SU-DHL-6 (cell line): ENCODE results near the gene PRLHR.

ENCODE experiments used
- H2AFZ ChIP-seq: fragments of 200-600 bp; sonication (generic); 2 replicates; pipeline ENCODE4 v1.6.1; 2014; ENCODE audit warnings: low read depth, mild to moderate bottlenecking, moderate library complexity, mixed read lengths, antibody characterized with exemption, low read length; ENCODE audit not compliant: severe bottlenecking
- H3F3A ChIP-seq: fragments of 200-600 bp; shearing (Covaris generic); 2 replicates; pipeline ENCODE4 v1.6.0; 2016; ENCODE audit warnings: antibody characterized with exemption, mild to moderate bottlenecking; ENCODE audit not compliant: insufficient read depth
- H3K27ac ChIP-seq: fragments of 200-600 bp; sonication (generic); 2 replicates; pipeline ENCODE4 v1.5.1; 2016; ENCODE audit warnings: low read depth, mild to moderate bottlenecking, low read length, moderate library complexity, mixed read lengths
- H3K27me3 ChIP-seq: fragments of 200-600 bp; sonication (generic), shearing (Covaris generic); 2 replicates; pipeline ENCODE4 v1.6.0; 2014; ENCODE audit warnings: mild to moderate bottlenecking, low read length
- H3K36me3 ChIP-seq: fragments of 200-600 bp; sonication (generic); 2 replicates; pipeline ENCODE4 v1.6.1; 2014; ENCODE audit warnings: mild to moderate bottlenecking, low read length, mixed read lengths
- H3K4me2 ChIP-seq: fragments of 300-600, 200-600 bp; shearing (Covaris generic), sonication (generic); 2 replicates; pipeline ENCODE4 v1.6.0; 2014; ENCODE audit warnings: low read length, low read depth, mild to moderate bottlenecking; ENCODE audit not compliant: poor library complexity, severe bottlenecking
- H3K4me3 ChIP-seq: fragments of 200-600 bp; sonication (generic); 2 replicates; pipeline ENCODE4 v1.5.1; 2014; ENCODE audit warnings: antibody characterized with exemption, low read length, mild to moderate bottlenecking, mixed read lengths; ENCODE audit not compliant: insufficient read depth, poor library complexity, severe bottlenecking
- H3K79me2 ChIP-seq: fragments of 200-600 bp; sonication (generic); 2 replicates; pipeline ENCODE4 v1.6.1; 2014; ENCODE audit warnings: mild to moderate bottlenecking, low read length, moderate library complexity; ENCODE audit not compliant: insufficient read depth
- H3K9ac ChIP-seq: fragments of 200-600 bp; sonication (generic); 2 replicates; pipeline ENCODE4 v1.7.0; 2014; ENCODE audit warnings: mild to moderate bottlenecking, low read length
- H3K9me2 ChIP-seq: fragments of 200-600 bp; sonication (generic); replicated peaks from 2 replicates; pipeline ENCODE4 v1.6.1; 2014; ENCODE audit warnings: low read length; ENCODE audit not compliant: insufficient read depth
- H3K9me3 ChIP-seq: fragments of 200-600 bp; sonication (generic); 2 replicates; pipeline ENCODE4 v1.6.1; 2014; ENCODE audit warnings: low read length, mixed read lengths; ENCODE audit not compliant: insufficient read depth
- H4K20me1 ChIP-seq: fragments of 200-600 bp; sonication (generic); 2 replicates; pipeline ENCODE4 v1.6.1; 2014; ENCODE audit warnings: low read depth, mild to moderate bottlenecking, antibody characterized with exemption, low read length, moderate library complexity, mixed read lengths
- CTCF ChIP-seq: fragments of 200-600 bp; sonication (generic); IDR thresholded peaks from one replicate; pipeline ENCODE4 v1.5.1; 2017; ENCODE audit warnings: antibody characterized with exemption, mild to moderate bottlenecking, low read length, moderate library complexity; ENCODE audit not compliant: insufficient read depth, poor library complexity, severe bottlenecking
- EZH2phosphoT487 ChIP-seq: fragments of 200-600 bp; sonication (generic), shearing (Covaris generic); conservative IDR thresholded peaks from 2 replicates; pipeline ENCODE4 v1.6.1; 2018; ENCODE audit warnings: mild to moderate bottlenecking, antibody characterized with exemption, low read length, moderate library complexity, mixed read lengths

The PRLHR gene

GRCh38 chr10:118545381-118545780 lies 50.1 kb downstream of the PRLHR start:
- no peaks in the 10 kb centered on the region for H3K9me3 ChIP-seq
- no peak overlapping the region for H3K9ac ChIP-seq
- H3K4me3 ChIP-seq: no peak overlapping the region
- H4K20me1 ChIP-seq: no peaks in the 10 kb centered on the region
- TF ChIP-seq CTCF: no peak
- TF ChIP-seq EZH2phosphoT487: no peak
- no peak overlapping the region for H2AFZ ChIP-seq
- no peaks in the 10 kb centered on the region for H3K27me3 ChIP-seq
- H3K9me2 ChIP-seq: no peaks in the 10 kb centered on the region
- no peaks in the 10 kb centered on the region for H3K36me3 ChIP-seq
- H3K79me2 ChIP-seq: no peaks in the 10 kb centered on the region
- no peak overlapping the region for H3K4me2 ChIP-seq
- no peaks in the 10 kb centered on the region for H3F3A ChIP-seq
- no peak overlapping the region for H3K27ac ChIP-seq

DNA sequence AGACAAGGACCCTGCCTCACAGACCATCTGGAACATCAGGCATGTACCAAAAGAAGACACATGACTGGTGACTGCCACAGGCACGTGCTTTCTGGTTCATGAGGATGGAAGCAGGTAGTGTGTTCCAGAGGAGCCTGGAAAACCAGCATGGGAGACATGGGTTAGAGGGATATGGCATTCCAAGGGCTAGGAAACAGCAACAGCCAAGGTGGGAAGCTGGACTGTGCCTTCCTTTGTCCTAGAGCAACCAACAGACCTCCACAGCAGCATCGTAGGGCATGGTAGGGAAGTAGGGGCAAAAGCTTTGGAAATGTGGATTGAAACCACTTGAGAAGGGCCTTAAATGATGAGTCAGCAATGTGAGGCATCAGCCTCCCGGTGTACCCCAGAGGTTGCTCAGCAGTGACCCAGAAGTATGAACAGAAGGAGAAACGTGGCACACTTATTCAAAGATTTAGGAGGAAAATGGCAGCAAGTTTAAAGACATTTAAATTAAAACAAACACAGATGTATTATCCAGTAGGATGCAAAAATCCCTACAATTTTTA lies 51.0 kb downstream of the PRLHR start:
- Histone ChIP-seq H3K36me3 (no peaks in the 10 kb centered on the region), H3K9me2 (no peaks in the 10 kb centered on the region), H3F3A (no peaks in the 10 kb centered on the region), H2AFZ (no peak overlapping the region), H3K27me3 (no peaks in the 10 kb centered on the region), H3K9me3 (no peaks in the 10 kb centered on the region), H3K4me2 (no peak overlapping the region), H3K4me3 (no peak overlapping the region), H3K27ac (no peak overlapping the region), H4K20me1 (no peaks in the 10 kb centered on the region), H3K9ac (no peak overlapping the region), H3K79me2 (no peaks in the 10 kb centered on the region)
- TF ChIP-seq EZH2phosphoT487 (no peak), CTCF (no peak)

DNA sequence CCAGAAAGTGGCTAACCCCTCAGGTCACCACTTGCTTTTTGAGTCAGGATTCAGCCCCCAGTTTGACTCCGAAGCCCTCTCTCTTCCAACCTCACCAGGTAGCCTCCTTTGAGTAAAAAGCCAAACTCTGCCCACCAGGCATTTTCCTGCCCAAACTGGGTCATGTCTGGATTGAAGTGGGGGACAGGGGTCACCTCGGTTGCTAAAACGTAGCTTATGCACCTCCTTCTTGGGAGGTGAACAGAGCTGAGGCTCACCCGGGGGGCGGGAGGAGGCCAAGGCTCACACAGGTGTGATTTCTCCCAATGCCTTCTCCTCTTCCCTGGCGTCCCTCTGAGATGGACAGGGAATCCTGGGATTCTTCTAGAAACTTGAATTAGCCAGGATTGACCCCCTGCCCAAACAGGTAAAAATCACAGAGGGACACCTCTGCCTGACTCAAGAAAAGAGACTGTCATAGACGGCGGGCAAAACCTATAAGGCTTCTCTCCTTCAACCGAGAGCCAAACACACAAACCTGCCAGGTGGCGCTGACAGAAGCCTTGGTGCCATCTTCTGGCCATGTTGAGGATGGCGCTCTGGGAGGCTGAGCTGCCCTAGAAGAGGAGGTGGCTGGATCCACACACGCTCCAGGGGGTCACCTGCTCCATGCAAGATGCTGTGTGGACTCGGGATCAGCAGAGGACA lies 51.6 kb downstream of the PRLHR start:
- H3K9ac ChIP-seq: no peak overlapping the region
- H3F3A ChIP-seq: no peaks in the 10 kb centered on the region
- H3K9me2 ChIP-seq: no peaks in the 10 kb centered on the region
- H4K20me1 ChIP-seq: no peaks in the 10 kb centered on the region
- H3K4me2 ChIP-seq: no peak overlapping the region
- H3K27me3 ChIP-seq: no peaks in the 10 kb centered on the region
- H3K9me3 ChIP-seq: no peaks in the 10 kb centered on the region
- no peak overlapping the region for H3K4me3 ChIP-seq
- H3K36me3 ChIP-seq: no peaks in the 10 kb centered on the region
- no peaks in the 10 kb centered on the region for H3K79me2 ChIP-seq
- no peak overlapping the region for H3K27ac ChIP-seq
- no peak overlapping the region for H2AFZ ChIP-seq
- no peak for TF ChIP-seq EZH2phosphoT487
- peak; percentile 62 for TF ChIP-seq CTCF
